Peyer's patch (tissue), 4 donors: ENCODE measurements around the gene CAPN5. TPM values are rescaled to one million over a fixed set of nuclear protein-coding genes. Genes with fewer than 3 reads are reported as not detected.
A peak's percentile ranks its signal among the peaks of the same experiment; 100 is the strongest.

ENCODE experiments used
- DNase-seq, 3 donors: peaks; one replicate each; pipeline ENCODE4 v3.0.0-alpha.2; 2017 to 2019
- H3K27ac ChIP-seq, 4 donors: fragments of 200-600 bp; sonication (generic); one replicate each; pipeline ENCODE4 v1.5.1; 2016 to 2019
- H3K27me3 ChIP-seq, 2 donors: fragments of 200-600 bp; sonication (generic); one replicate each; pipeline ENCODE4 v1.5.1; 2019
- H3K36me3 ChIP-seq, 3 donors: fragments of 200-600 bp; sonication (generic); one replicate each; pipeline ENCODE4 v1.5.1; 2016 to 2019
- H3K4me1 ChIP-seq, 4 donors: fragments of 200-600 bp; sonication (generic); one replicate each; pipeline ENCODE4 v1.5.1; 2016 to 2019
- H3K4me3 ChIP-seq, 4 donors: fragments of 200-600 bp; sonication (generic); 1 replicate in 3 of 4; 2 replicates in 1 of 4; pipeline ENCODE4 v1.5.1; 2016 to 2019; ENCODE audit warnings: mild to moderate bottlenecking in 1 of 4
- H3K9me3 ChIP-seq, 4 donors: fragments of 200-600 bp; sonication (generic); one replicate each; pipeline ENCODE4 v1.5.1; 2016 to 2019; ENCODE audit warnings: mild to moderate bottlenecking in 1 of 4
- CTCF ChIP-seq, 6 experiments: fragments of 450-650 bp in 4 of 6; fragments of 200-600 bp in 2 of 6; sonication (generic) in 1 of 6; IDR thresholded peaks; one replicate each; pipeline ENCODE4 v1.5.1; 2017 to 2019; ENCODE audit warnings: antibody characterized with exemption in 6 of 6, mild to moderate bottlenecking in 3 of 6, moderate library complexity in 1 of 6
- POLR2A ChIP-seq, 2 donors: fragments of 450-650 bp; IDR thresholded peaks; one replicate each; pipeline ENCODE4 v1.5.1; 2017; ENCODE audit warnings: antibody characterized with exemption in 2 of 2, mild to moderate bottlenecking in 2 of 2, moderate library complexity in 2 of 2
- total RNA-seq, 4 donors: library from RNA; depleted of rRNA; stranded (reverse); fragments of >200 nt; gene quantifications; one replicate each; pipeline ENCODE4 v1.1.0, GENCODE V29; 2016

CAPN5 gene
- total RNA-seq, 4 donors from 2014 or later, result 75.9 to 203 (median 162) TPM

- Histone ChIP-seq H3K9me3 (no peaks in the 10 kb centered on the region), H3K36me3 (no peaks in the 10 kb centered on the region), H3K27ac (peak overlapping the region; percentile 32 to 93 (median 84)), H3K4me3 (no peak overlapping the region), H3K27me3 (no peaks in the 10 kb centered on the region), H3K4me1 (peaks cover 0 to 74% (median 19%) of the 10 kb centered on the region in 4 donors)
- peak; percentile 55 to 83 for TF ChIP-seq POLR2A (IDR thresholded peaks at IDR 0.05)
- TF ChIP-seq CTCF (IDR thresholded peaks at IDR 0.05), result peak in 4 of 6 experiments; percentile 22 to 85 (median 70)
- peak; percentile 47 to 94 (median 90) for DNase-seq
These were observed 6.7 kb downstream of the CAPN5 start for GRCh38 chr11:77073328-77074001.

GRCh38 chr11:77074205-77074604, 7.4 kb downstream of the CAPN5 start:
- H3K36me3 ChIP-seq, result no peaks in the 10 kb centered on the region
- H3K4me3 ChIP-seq, result no peak overlapping the region
- H3K27ac ChIP-seq, result peak overlapping the region; percentile 32 to 93 (median 84)
- H3K27me3 ChIP-seq, result no peaks in the 10 kb centered on the region
- DNase-seq, result peak in 2 of 3 donors; percentile 57 to 77
- no peak for TF ChIP-seq POLR2A (IDR thresholded peaks at IDR 0.05)
- no peak for TF ChIP-seq CTCF (IDR thresholded peaks at IDR 0.05)
- peaks cover 0 to 68% (median 19%) of the 10 kb centered on the region in 4 donors for H3K4me1 ChIP-seq
- no peaks in the 10 kb centered on the region for H3K9me3 ChIP-seq

- peak in 1 of 3 donors; percentile 48 for DNase-seq
- no peaks in the 10 kb centered on the region for H3K9me3 ChIP-seq
- no peaks in the 10 kb centered on the region for H3K27me3 ChIP-seq
- peak overlapping the region in 3 of 4 donors; percentile 78 to 93 (median 91) for H3K27ac ChIP-seq
- H3K36me3 ChIP-seq, result no peaks in the 10 kb centered on the region
- peak overlapping the region in 2 of 4 donors; percentile 8 to 27 for H3K4me3 ChIP-seq
- peaks cover 0 to 63% (median 19%) of the 10 kb centered on the region in 4 donors for H3K4me1 ChIP-seq
- no peak for TF ChIP-seq CTCF (IDR thresholded peaks at IDR 0.05)
- no peak for TF ChIP-seq POLR2A (IDR thresholded peaks at IDR 0.05)
These were observed 8.0 kb downstream of the CAPN5 start for GRCh38 chr11:77074626-77075221.

- Histone ChIP-seq H3K27ac (peak overlapping the region in 3 of 4 donors; percentile 78 to 93 (median 91)), H3K36me3 (no peaks in the 10 kb centered on the region), H3K4me1 (peaks cover 0 to 55% (median 19%) of the 10 kb centered on the region in 4 donors), H3K4me3 (peak overlapping the region in 2 of 4 donors; percentile 8 to 27), H3K27me3 (no peaks in the 10 kb centered on the region), H3K9me3 (no peaks in the 10 kb centered on the region)
- TF ChIP-seq POLR2A (IDR thresholded peaks at IDR 0.05), result peak in 1 of 2 donors; percentile 53
- no peak for TF ChIP-seq CTCF (IDR thresholded peaks at IDR 0.05)
- DNase-seq, result peak in 2 of 3 donors; percentile 72 to 80
These were observed 8.7 kb downstream of the CAPN5 start for GRCh38 chr11:77075425-77075905.

DNA sequence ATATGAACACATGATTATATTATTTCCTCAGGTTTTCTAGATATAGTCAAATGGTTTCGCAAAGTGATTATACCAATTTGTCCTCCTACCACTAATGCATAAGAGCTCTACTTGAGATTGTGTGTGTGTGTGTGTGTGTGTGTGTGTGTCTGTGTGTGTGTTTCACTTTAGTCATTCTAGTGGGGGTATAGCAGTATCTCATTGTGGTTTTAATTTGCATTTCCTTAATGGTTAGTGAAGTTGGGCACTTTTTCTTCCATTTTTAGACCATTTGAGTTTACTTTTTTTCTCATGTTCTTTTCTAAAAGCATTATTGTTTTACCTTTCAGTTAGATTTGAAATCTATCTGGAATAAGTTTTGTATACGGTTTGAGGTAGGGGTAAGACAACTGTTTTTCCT, 12.9 kb downstream of the CAPN5 start:
- H3K27ac ChIP-seq, result no peak overlapping the region
- H3K27me3 ChIP-seq, result no peaks in the 10 kb centered on the region
- peaks cover 0 to under 1% (median 0%) of the 10 kb centered on the region in 3 donors for H3K36me3 ChIP-seq
- H3K4me1 ChIP-seq, result peaks cover 0 to 52% (median 11%) of the 10 kb centered on the region in 4 donors
- no peaks in the 10 kb centered on the region for H3K9me3 ChIP-seq
- TF ChIP-seq CTCF (IDR thresholded peaks at IDR 0.05), result no peak
- no peak for TF ChIP-seq POLR2A (IDR thresholded peaks at IDR 0.05)
- no peak for DNase-seq
- no peak overlapping the region for H3K4me3 ChIP-seq
